ENCODE results near the gene ZNF711.

DNA sequence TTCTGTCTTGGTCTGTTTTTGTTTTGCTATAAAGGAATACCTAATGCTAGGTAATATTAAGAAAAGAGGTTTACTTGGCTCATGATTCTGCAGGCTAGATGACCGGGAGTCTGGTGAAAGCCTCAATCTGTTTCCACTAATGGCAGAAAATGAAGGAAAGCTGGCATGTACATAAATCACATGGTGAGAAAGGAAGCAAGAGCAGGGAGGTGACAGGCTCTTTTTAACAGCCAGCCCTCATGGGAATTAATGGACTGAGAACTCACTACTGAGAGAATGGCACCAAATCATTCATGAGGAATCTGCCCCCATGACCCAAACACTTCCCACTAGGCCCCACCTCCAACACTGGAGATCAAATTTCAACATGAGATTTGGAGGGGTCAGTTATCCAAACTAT is 27.8 kb upstream of the ZNF711 start:
- TF ChIP-seq, protein P1, sequence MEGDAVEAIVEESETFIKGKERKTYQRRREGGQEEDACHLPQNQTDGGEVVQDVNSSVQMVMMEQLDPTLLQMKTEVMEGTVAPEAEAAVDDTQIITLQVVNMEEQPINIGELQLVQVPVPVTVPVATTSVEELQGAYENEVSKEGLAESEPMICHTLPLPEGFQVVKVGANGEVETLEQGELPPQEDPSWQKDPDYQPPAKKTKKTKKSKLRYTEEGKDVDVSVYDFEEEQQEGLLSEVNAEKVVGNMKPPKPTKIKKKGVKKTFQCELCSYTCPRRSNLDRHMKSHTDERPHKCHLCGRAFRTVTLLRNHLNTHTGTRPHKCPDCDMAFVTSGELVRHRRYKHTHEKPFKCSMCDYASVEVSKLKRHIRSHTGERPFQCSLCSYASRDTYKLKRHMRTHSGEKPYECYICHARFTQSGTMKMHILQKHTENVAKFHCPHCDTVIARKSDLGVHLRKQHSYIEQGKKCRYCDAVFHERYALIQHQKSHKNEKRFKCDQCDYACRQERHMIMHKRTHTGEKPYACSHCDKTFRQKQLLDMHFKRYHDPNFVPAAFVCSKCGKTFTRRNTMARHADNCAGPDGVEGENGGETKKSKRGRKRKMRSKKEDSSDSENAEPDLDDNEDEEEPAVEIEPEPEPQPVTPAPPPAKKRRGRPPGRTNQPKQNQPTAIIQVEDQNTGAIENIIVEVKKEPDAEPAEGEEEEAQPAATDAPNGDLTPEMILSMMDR (IDR thresholded peaks at IDR 0.05; ENCODE audit: low read depth, low read length) = no peak
- TF ChIP-seq EZH2phosphoT487 (IDR thresholded peaks at IDR 0.05; ENCODE audit: low read depth) = no peak

Measured in OCI-LY3 (cell line).